COR-L47 (cell line): Measurements from ENCODE around the gene BARX2.

Source experiments
- DNase-seq: peaks from one replicate; lab custom pipeline; 2025; lab: John Stamatoyannopoulos, UW

The BARX2 gene

DNA sequence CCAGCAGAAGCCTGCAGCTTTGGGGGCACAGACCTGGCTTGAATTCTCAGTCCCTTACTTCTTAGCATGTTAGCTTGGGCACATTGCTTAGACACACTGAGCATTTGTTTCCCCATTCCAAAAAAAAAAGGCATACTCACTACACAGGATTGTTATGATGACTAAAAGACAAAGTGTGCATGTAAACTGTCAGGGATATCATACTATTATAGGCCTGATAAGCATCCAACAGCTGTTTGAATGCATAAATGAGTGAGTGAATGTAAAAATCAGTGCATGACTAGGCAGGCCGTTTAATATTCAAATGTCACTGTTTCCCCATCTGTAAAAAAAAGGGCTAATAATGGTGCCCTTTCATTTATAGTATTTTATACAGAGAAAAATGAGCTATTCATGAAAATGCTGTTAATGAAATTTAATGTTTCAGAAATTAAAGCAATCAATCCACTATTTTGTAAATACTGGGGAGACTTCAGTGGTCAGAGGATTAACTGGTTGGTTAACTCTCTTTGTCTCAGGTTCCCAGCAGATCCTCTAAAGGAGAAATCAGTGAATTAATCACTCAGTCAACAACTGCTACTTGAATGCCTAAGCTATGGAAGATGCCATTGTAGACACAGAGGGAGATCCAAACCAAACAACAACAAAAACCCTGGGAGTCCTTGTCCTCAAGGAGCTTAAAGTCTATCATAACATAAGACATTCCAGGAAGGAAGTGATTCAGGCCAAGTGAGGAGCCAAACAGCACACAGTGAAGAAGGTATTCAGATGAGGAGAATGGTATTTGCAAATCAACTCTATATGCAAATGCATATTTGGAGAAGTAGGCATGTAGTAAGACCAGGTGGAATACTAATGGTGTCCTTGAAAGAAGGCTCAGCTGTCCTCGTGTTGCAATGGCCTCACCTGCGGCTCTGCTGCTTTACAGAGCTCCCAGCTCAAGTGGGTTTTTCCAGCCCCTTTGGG lies 26.8 kb downstream of the BARX2 start:
- DNase-seq: no peak

DNA sequence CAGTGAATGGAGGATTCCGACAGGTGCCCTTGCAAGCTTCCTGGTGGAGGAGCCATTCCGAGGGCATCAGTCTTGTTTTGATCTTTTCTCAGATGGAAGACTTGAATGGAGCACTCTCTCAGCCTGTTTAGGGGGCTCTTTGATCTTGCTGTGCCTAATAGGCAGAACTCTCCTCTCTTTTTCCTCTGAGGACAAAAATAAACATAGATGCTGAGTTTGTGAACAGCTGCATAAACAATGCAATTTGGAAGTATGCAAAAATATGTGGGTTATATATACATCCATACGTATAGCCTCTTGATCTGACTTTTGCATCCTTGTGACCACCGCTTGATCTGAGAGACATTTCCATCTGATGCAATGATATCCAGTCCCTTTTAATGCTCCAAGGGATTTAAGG lies 29.1 kb downstream of the BARX2 start:
- DNase-seq: no peak

DNA sequence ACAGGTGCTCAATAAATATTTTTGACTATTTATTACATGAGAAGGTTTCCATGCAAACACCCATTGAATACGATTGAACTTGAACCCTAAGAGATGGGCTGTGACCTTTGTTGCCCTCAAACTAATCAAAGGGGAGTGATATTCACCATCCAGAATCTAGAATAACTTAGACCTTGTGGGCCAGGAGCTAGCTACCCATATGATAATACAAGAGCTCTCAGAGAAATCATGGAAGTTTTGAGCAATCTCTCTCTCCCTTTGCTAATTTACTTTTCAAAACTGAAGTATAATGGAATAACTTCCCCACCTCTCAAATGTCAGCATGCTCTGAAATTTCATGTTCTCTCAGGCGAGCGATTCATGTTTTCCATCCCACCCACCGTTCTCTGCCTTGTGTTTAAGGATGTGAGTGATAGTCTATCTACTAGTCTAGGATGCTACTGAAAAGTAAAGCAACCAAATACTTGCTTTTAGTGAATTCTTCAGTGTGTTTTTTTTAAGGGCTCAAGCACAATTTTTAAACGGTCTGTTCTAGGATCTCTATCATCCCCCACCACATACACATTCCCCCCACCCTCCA lies 33.3 kb downstream of the BARX2 start:
- no peak for DNase-seq

GRCh38 chr11:129410395-129410960 lies 34.8 kb downstream of the BARX2 start:
- DNase-seq: no peak

DNA sequence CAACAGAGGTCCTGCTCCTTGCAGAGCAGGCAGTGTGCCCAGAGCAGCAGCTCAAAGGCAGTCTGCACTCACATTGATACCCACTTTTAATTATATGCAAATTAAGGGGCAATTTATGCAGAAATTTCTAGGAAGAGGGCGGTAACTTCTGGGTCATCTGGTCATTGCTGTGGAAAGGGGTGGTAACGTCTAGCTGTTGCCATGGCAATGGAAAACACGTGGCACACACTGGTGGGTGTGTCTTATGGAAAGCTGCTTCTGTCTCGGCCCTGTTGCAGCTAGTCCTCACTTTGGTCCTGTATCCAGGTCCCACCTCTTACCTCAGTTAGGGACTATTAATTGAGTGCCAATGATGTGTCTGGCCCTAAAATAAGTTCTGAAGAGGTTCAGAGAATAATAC lies 36.8 kb downstream of the BARX2 start:
- DNase-seq: no peak

GRCh38 chr11:129414144-129414872 lies 38.7 kb downstream of the BARX2 start:
- no peak for DNase-seq

DNA sequence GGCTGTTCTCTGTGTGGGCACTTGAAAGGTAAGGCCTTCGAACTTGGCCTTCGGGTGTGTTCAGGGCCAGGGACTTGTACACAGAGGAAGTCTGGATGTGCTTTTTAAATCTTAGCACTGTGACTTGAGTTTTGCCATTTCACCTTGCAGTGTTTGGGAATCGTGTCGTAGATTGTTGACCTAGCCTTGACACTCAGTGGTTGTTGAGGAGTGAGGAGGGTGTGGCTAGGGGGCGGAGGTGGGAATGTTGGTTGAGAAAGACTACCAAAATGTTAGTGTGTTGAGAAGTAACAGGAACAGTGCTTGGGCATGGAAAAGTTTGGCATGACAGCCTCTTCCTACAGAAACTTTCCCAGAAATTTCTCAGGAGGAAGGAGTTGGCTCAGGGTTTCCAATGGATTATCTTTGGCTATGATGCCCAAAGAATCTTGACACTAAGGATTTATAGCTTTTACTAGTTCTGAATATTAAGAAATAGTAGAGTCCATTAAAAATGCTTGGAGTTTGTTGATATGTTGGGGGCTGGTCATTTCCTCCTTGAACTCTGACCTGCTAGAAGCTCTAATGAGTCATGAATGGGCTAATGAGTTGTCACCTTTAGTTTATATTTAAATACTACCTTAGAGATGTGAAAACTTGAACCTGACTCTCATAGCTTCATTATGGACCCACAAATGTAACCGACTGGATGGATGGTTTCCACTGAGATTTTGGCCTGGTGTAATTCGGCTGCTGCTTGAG lies 40.6 kb downstream of the BARX2 start:
- no peak for DNase-seq

GRCh38 chr11:129417458-129417857 lies 41.8 kb downstream of the BARX2 start:
- no peak for DNase-seq

DNA sequence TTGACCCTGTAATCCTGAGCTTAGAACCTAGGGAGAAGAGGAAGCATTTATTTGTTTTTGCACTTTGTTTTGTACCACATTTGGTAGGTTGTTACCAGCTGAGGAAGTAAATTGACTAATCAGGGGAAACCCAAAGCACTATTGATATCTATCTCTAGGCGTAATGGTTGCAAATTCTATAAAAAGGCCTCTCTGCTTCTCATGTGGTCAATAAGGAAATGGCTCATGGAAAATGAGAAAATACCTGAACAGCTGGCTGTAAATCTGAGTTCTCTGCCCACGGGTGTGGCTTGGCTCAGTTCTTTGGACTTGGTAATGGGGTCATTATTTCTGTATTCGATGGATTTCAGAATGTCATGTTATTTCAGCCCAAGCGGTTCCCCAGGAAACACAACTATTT lies 42.4 kb downstream of the BARX2 start:
- DNase-seq: no peak

- no peak for DNase-seq
Measured at GRCh38 chr11:129419386-129419785, 43.7 kb downstream of the BARX2 start.

- no peak for DNase-seq
Measured at GRCh38 chr11:129423426-129423825, 47.8 kb downstream of the BARX2 start.

DNA sequence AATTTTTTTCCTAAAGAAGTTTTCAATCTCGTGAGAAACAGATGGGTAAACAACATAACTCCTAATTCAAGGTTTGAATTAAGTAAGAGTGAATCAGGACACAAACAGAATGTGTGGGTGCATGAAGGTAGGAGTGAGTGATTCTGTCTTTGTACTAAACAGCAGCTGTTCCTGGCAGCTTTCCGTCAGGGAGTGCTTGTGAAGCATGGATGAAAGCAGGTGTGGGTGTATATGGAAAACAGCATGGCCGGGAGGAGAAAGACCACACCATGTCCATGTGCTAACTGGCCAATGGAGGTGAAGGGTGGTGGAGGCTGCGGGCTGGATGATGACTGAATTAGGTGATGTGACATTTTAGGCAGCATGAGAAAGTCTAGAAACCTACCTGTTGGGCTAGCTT lies 49.6 kb downstream of the BARX2 start:
- DNase-seq: no peak

GRCh38 chr11:129426038-129426437 lies 50.4 kb downstream of the BARX2 start:
- DNase-seq: no peak

DNA sequence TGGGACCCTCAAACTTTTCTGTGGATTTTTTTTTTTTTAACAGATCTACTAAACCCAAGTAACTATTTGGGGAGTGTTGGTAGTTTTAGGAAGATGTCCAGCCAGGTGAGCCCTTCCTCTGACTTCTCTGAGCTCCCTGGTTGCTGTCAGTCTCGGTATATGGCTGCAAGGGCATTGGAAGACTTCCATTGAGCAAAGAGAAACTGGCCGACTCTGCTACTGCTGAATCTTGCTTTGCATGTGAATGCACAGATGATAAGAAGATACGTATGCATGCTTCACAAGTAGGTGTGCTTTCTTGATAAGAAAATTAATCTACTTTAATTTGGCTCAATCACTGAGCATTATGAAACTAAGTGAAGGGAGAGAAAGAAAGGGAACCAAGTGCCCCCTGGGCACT lies 51.1 kb downstream of the BARX2 start:
- DNase-seq: no peak

GRCh38 chr11:129427376-129427775 lies 51.7 kb downstream of the BARX2 start:
- DNase-seq: no peak

DNA sequence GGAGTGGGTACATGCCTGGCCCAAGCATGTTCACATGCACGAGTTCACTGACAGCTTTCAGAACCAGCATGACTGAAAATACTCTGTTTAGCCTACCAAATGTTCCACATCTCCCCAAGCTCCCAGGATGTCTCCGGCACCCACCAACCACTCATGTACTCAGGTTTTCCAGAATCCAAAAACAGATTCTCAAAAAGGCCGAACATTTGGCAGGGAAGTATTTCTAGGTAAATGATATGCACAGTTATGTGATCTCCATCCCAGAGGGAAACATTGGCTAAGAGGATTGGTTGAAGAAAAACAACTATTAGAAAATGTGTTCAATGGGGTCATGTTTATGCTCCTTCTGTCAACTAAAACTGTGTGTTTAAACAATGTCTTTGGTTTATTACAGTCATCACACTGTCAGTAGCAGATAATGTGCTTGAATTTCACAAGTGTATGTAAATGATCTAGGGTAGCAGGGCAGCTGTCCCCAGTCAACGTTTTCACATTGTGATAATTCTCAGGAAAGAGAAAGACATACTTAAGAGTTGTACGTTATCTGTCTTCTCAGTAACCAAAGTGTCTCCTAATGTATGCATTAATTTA lies 52.3 kb downstream of the BARX2 start:
- DNase-seq: no peak

DNA sequence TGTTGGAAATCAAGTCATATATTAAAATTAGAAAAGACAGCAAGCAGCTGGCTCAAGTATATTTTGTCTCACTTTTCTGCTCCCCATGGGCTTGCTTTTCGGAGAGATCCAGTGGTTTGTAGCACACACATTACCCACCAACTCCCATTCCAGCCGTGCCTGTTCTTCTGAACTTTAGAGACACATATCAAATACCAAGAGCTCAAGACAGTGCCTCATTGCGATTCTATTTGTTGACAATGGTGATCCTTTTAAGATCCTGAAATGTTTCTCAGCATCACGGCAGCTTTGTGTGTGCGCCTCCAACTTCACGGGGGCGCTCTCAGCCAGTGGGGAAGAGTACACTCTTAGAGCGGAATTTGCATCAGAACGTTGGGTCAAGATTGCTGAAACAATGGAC lies 52.9 kb downstream of the BARX2 start:
- no peak for DNase-seq

DNA sequence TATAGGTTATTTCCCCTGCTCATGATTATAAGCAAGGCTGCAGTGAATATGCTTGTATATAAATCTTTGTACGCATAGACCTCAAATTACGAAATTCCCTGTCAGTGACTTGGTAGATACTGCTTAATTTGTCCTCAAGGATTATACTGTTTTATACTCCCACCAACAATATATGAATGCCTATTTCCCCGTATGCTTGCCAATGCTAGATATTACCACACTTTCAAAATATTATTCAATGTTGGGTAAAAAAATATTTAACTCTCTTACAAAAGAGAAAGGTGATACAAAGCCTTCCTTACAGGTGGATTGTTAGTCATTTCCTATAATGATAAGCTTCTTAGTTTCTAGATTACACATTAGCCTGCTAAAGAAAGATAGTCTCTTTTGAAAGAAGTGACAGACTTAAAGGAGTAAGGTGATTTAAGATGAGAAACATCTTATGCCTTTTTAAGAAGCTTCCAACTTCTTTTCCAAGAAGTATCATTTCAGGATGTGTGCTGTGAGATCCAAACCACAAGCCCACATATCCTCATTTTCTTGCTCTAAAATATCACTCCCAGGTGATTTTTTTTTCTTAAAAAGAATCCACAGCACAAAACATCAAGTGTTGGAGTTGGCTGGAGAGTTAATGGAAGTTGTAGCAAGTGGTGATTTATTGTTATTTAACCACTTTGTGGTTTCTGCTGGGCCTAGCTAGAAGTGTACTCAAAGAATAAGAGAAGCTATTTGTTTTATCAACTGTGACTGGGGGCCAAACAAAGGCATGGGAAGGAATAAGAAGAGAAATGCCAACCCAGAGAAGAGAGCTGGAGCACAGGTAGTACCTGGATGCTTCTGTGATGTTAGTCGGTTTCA lies 59.2 kb downstream of the BARX2 start:
- no peak for DNase-seq

DNA sequence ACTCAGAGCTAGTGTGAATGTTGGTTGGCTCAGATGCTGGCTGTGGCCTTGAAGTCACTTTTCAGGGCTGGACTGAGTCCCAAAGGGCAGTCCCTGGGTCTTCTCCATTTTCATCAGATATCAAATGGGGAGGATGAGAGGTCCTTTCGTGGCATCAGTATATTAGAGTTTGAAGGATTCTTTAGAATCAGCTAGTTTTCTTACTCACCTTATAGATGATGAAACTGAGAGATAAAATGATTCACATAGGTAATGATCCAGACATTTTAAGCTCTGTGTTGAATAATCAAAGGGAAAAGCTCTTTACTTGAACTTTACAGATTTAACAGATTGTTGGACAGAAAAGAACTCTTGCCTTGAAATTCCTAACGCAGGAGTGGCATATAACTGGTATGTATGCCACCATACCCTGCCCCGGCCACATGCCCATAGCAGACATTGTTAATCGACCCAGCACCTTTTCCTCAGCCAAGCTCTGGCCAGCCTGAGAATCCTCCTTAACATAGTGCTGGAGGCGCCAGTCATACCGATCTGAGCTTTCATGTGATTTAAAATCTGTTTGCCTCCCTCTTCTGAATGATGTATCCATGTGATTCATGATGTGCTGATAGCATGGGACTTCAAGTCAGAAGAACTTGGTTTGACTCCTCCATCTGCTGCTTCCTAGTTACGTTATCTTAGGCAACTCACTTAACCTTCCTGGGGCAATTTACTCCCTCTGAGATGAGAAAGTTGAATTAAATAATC lies 60.0 kb downstream of the BARX2 start:
- no peak for DNase-seq

GRCh38 chr11:129436573-129436972 lies 60.9 kb downstream of the BARX2 start:
- no peak for DNase-seq
